PC-3 (cell line): Measurements from ENCODE around the gene H2AZ2. TPM values are rescaled to one million over a fixed set of nuclear protein-coding genes. Genes with fewer than 3 reads are reported as not detected.
"Not testable (repeated sequence)": the region's sequence is repeated elsewhere in the genome, so short reads cannot be mapped to it uniquely, and the experiment has no call there.

ENCODE experiments used
- ATAC-seq: fragments of 200-7000 bp; cut with Tn5 transposase; 2 replicates; pipeline ENCODE4 v1.9.1; 2020; ENCODE audit warnings: mild to moderate bottlenecking, moderate library complexity
- BruUV-seq: library from RNA; stranded (reverse); fragments of 400-500 nt; replicated peaks from 2 replicates; lab custom pipeline; 2021; lab: Mats Ljungman, UMichigan
- CTCF ChIA-PET: fragments of 300-600 bp; sonication (Branson Sonifier 250); formaldehyde crosslinking; loops from one replicate; lab custom pipeline; 2022; ENCODE audit warnings: antibody characterized with exemption; lab: Charles Lee
- POLR2A ChIA-PET: fragments of 300-600 bp; sonication (Branson Sonifier 250); formaldehyde crosslinking; loops from one replicate; lab custom pipeline; 2022; ENCODE audit warnings: antibody characterized with exemption; ENCODE audit not compliant: unreplicated experiment; lab: Charles Lee
- DNase-seq: peaks from one replicate; pipeline ENCODE4 v3.0.0-alpha.2; 2015
- H2AFZ ChIP-seq: fragments of 300-600 bp; sonication (generic); 2 replicates; pipeline ENCODE4 v1.6.0; 2016; ENCODE audit warnings: antibody characterized with exemption, low read length
- H3F3A ChIP-seq: fragments of 300-600 bp; sonication (generic); one replicate; pipeline ENCODE4 v1.6.0; 2017; ENCODE audit warnings: antibody characterized with exemption, low read length, control low read depth, mild to moderate bottlenecking; ENCODE audit not compliant: unreplicated experiment
- H3K27ac ChIP-seq: fragments of 300-600 bp; sonication (generic); 2 replicates; pipeline ENCODE4 v1.5.1; 2016; ENCODE audit warnings: mild to moderate bottlenecking, low read length
- H3K27me3 ChIP-seq: fragments of 300-600 bp; sonication (generic); 2 replicates; pipeline ENCODE4 v1.6.1; 2016; ENCODE audit warnings: low read length, mixed read lengths
- H3K36me3 ChIP-seq: fragments of 300-600 bp; sonication (generic); 2 replicates; pipeline ENCODE4 v1.6.1; 2016; ENCODE audit warnings: low read depth, mixed run types, low read length, mixed read lengths
- H3K4me1 ChIP-seq: fragments of 300-600 bp; sonication (generic); 2 replicates; pipeline ENCODE4 v1.5.1; 2016; ENCODE audit warnings: low read length; ENCODE audit not compliant: insufficient read depth
- H3K4me2 ChIP-seq: fragments of 300-600 bp; sonication (generic); 2 replicates; pipeline ENCODE4 v1.6.0; 2016; ENCODE audit warnings: low read length
- H3K4me3 ChIP-seq: fragments of 300-600 bp; sonication (generic); 2 replicates; pipeline ENCODE4 v1.5.1; 2016; ENCODE audit warnings: mild to moderate bottlenecking, low read length, mixed read lengths
- H3K79me2 ChIP-seq: fragments of 300-600 bp; sonication (generic); 2 replicates; pipeline ENCODE4 v1.6.1; 2017; ENCODE audit warnings: low read length, mixed read lengths
- H3K9ac ChIP-seq: fragments of 300-600 bp; sonication (generic); 2 replicates; pipeline ENCODE4 v1.6.0; 2016; ENCODE audit warnings: mild to moderate bottlenecking, low read length
- H3K9me2 ChIP-seq: fragments of 300-600 bp; sonication (generic); replicated peaks from 2 replicates; pipeline ENCODE4 v1.6.1; 2016; ENCODE audit warnings: mixed run types, low read length, mixed read lengths
- H3K9me3 ChIP-seq: fragments of 300-600 bp; sonication (generic); 2 replicates; pipeline ENCODE4 v1.6.1; 2016; ENCODE audit warnings: low read length, mixed read lengths
- H4K20me1 ChIP-seq: fragments of 300-600 bp; sonication (generic); 2 replicates; pipeline ENCODE4 v1.6.1; 2016; ENCODE audit warnings: low read length, mixed read lengths
- EZH2 ChIP-seq: fragments of 300-600 bp; sonication (generic); IDR thresholded peaks from one replicate; pipeline ENCODE4 v1.6.1; 2017; ENCODE audit warnings: antibody characterized with exemption, mild to moderate bottlenecking, low read length; ENCODE audit not compliant: unreplicated experiment
- EZH2phosphoT487 ChIP-seq: fragments of 300-600 bp; sonication (generic); IDR thresholded peaks from 2 replicates; pipeline ENCODE4 v1.6.1; 2018; ENCODE audit warnings: mild to moderate bottlenecking, antibody characterized with exemption, low read length, borderline replicate concordance
- intact Hi-C: fragments of 100-400 bp; cut with micrococcal nuclease; formaldehyde crosslinking; loops from 2 replicates; pipeline ENCODE4 v1.9.0; 2023
- total RNA-seq: library from RNA; depleted of rRNA; stranded (reverse); fragments of >200 nt; gene quantifications from 2 replicates; pipeline ENCODE4 v1.2.3, GENCODE V29; 2014
- TF ChIP-seq, protein P1 (sequence below): fragments of 300-600 bp; sonication (generic); conservative IDR thresholded peaks from 2 replicates; pipeline ENCODE4 v1.5.1; 2017; ENCODE audit warnings: antibody characterized with exemption, low read depth, mild to moderate bottlenecking, low read length

H2AZ2 gene
- total RNA-seq, 1 experiment from 2014 or later = 376 TPM

DNA sequence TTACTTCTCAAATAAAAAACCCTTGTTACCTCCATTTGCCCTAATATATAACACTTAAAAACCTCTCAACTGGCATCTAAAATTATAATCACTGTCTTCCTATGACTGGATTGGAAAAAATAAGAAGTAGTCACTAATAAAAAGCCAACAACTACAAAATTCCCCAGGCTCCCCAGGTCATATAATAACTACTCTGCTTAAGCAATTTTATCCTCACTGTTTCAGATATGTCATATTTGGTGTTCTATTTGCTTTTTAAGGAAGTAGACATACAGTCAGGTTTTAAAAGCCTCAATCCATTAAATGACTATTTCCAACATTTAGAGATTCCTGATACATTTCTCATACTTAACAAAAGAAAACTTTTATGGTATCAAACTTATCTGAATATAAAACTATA lies 2.4 kb downstream of the H2AZ2 start:
- Histone ChIP-seq H3K9me2 (no peaks in the 10 kb centered on the region), H2AFZ (no peak overlapping the region), H3K27me3 (no peaks in the 10 kb centered on the region), H3K4me1 (peaks cover 11% of the 10 kb centered on the region), H3K9me3 (no peaks in the 10 kb centered on the region), H3K9ac (peak overlapping the region; percentile 82; the same call in 1 of the 2 replicates), H3F3A (no peaks in the 10 kb centered on the region), H4K20me1 (peaks cover 43% of the 10 kb centered on the region), H3K27ac (no peak overlapping the region), H3K4me3 (peak overlapping the region; percentile 77), H3K36me3 (peaks cover 19% of the 10 kb centered on the region), H3K4me2 (peak overlapping the region; percentile 84), H3K79me2 (peaks cover 72% of the 10 kb centered on the region)
- no TSS peak for BruUV-seq
- no peak for ATAC-seq
- TF ChIP-seq, protein P1, sequence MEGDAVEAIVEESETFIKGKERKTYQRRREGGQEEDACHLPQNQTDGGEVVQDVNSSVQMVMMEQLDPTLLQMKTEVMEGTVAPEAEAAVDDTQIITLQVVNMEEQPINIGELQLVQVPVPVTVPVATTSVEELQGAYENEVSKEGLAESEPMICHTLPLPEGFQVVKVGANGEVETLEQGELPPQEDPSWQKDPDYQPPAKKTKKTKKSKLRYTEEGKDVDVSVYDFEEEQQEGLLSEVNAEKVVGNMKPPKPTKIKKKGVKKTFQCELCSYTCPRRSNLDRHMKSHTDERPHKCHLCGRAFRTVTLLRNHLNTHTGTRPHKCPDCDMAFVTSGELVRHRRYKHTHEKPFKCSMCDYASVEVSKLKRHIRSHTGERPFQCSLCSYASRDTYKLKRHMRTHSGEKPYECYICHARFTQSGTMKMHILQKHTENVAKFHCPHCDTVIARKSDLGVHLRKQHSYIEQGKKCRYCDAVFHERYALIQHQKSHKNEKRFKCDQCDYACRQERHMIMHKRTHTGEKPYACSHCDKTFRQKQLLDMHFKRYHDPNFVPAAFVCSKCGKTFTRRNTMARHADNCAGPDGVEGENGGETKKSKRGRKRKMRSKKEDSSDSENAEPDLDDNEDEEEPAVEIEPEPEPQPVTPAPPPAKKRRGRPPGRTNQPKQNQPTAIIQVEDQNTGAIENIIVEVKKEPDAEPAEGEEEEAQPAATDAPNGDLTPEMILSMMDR = no peak
- TF ChIP-seq EZH2phosphoT487 (no peak), EZH2 (no peak)
- ChIA-PET CTCF (no interaction called here), POLR2A (no interaction called here)
- intact Hi-C loops = loop anchor here (10.0 kb wide), 1 partner anchor 111 kb away; no protein-coding TSS in a partner anchor
- no peak for DNase-seq

DNA sequence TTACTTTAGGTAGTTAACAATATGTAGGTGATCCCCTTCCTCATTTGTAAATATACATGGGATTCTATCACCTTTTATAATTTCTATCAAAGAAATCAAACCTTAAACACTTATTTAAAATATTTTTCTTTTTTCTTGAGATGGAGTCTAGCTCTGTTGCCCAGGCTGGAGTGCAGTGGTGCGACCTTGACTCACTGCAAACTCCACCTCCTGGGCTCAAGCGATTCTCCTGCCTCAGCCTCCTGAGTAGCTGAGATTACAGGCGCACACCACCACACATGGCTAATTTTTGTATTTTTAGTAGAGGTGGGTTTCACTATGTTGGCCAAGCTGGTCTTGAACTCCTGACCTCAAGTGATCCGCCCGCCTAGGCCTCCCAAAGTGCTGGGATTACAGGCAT lies 4.4 kb downstream of the H2AZ2 start:
- H3K27me3 ChIP-seq, H3K27ac ChIP-seq, ATAC-seq, POLR2A ChIA-PET, H3K4me1 ChIP-seq, H3K4me3 ChIP-seq, H2AFZ ChIP-seq, BruUV-seq, H3K9me2 ChIP-seq, H3K9me3 ChIP-seq, DNase-seq, H3F3A ChIP-seq, CTCF ChIA-PET, H3K9ac ChIP-seq, H3K4me2 ChIP-seq: not testable (repeated sequence)
- Histone ChIP-seq H3K36me3 (peaks cover 26% of the 10 kb centered on the region), H3K79me2 (peaks cover 84% of the 10 kb centered on the region), H4K20me1 (peaks cover 43% of the 10 kb centered on the region)
- intact Hi-C loops = loop anchor here (10.0 kb wide), 1 partner anchor 109 kb away; no protein-coding TSS in a partner anchor

DNA sequence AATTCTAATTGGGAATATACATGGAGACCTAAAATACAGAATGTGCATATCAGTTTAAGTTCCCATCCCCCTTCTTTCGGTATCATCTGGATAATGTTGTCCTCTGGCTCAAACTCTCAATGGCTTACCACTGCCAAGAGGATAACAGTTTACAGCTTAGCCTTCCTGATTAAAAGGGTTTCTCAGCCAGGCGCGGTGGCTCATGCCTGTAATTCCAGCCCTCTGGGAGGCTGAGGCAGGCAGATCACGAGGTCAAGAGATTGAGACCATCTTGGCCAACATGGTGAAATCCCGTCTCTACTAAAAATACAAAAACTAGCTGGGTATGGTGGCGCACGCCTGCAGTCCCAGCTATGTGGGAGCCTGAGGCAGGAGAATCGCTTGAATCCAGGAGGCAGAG lies 5.2 kb downstream of the H2AZ2 start:
- H3K9me2 ChIP-seq = not testable (repeated sequence)

DNA sequence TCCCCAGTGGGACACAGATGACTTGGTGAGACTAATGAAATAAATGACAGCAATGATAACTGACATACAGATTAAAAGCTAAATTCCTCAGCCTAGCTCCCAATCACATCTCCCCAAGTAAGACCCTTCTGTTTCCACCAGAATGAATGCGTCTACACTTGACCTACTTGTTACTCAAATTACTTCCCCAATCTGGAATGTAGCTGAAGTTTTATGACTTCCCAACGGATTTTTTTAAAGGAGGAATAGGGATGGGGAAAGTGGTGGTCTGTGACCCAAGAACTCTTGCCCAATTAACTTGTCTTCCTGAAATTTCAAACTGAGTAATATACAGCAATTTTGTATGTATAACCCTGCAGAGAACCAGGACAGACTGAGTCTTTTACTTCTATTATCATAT lies 9.1 kb downstream of the H2AZ2 start:
- no peak overlapping the region for H3K27ac ChIP-seq
- DNase-seq = no peak
- H3K79me2 ChIP-seq = peaks cover 55% of the 10 kb centered on the region
- H3K4me2 ChIP-seq = no peak overlapping the region
- H3K27me3 ChIP-seq = no peaks in the 10 kb centered on the region
- TF ChIP-seq EZH2phosphoT487 (no peak), EZH2 (no peak)
- TF ChIP-seq, protein P1 = no peak
- H4K20me1 ChIP-seq = 0 out of 2 replicates have a peak, but pooled peaks cover 8% of the 10 kb centered on the region
- H3K36me3 ChIP-seq = peaks cover 39% of the 10 kb centered on the region
- H3K9me3 ChIP-seq = no peaks in the 10 kb centered on the region
- intact Hi-C loops = no loop called here
- no peak overlapping the region for H2AFZ ChIP-seq
- ChIA-PET POLR2A (no interaction called here), CTCF (no interaction called here)
- no TSS peak for BruUV-seq
- H3K9ac ChIP-seq = no peak overlapping the region
- no peaks in the 10 kb centered on the region for H3K4me1 ChIP-seq
- H3K9me2 ChIP-seq = no peaks in the 10 kb centered on the region
- ATAC-seq = no peak
- H3K4me3 ChIP-seq = no peak overlapping the region
- no peaks in the 10 kb centered on the region for H3F3A ChIP-seq

More for the DNA sequence above, 5.2 kb downstream of the H2AZ2 start:
- H3K36me3 ChIP-seq = peaks cover 27% of the 10 kb centered on the region
- H3K4me3 ChIP-seq, H3K9ac ChIP-seq, ATAC-seq, CTCF ChIA-PET, H3F3A ChIP-seq, DNase-seq, H3K9me3 ChIP-seq, BruUV-seq, H3K27me3 ChIP-seq, H3K4me2 ChIP-seq, H2AFZ ChIP-seq, H3K4me1 ChIP-seq, H3K27ac ChIP-seq: not testable (repeated sequence)
- intact Hi-C loops = loop anchor here (10.0 kb wide), 1 partner anchor 108 kb away; no protein-coding TSS in a partner anchor
- H3K79me2 ChIP-seq = peaks cover 90% of the 10 kb centered on the region
- POLR2A ChIA-PET = interaction anchor here (0.6 kb wide), 1 partner anchor 9 kb away, joined by 3 read pairs; no protein-coding TSS in a partner anchor
- H4K20me1 ChIP-seq = peaks cover 43% of the 10 kb centered on the region
